HG03432 (cell line): ENCODE data around the gene SUGT1.

Experiments
- ATAC-seq: cut with Tn5 transposase; IDR thresholded peaks from one replicate; pipeline ENCODE4 v1.9.1; 2021; ENCODE audit warnings: mild to moderate bottlenecking, moderate library complexity; ENCODE audit not compliant: unreplicated experiment

SUGT1 gene

GRCh38 chr13:52736891-52737290, 84.3 kb downstream of the SUGT1 start:
- ATAC-seq = no peak

GRCh38 chr13:52737451-52737850, 84.8 kb downstream of the SUGT1 start:
- no peak for ATAC-seq

- no peak for ATAC-seq
Observed at GRCh38 chr13:52737965-52738364, 85.3 kb downstream of the SUGT1 start.

GRCh38 chr13:52738719-52739467, 86.3 kb downstream of the SUGT1 start:
- ATAC-seq = peak; percentile 75

- no peak for ATAC-seq
Observed at GRCh38 chr13:52739468-52740071, 86.9 kb downstream of the SUGT1 start, which contains the start of gene CNMD. TSS of gene CNMD (minus strand) at chr13:52739820. CDS start at chr13:52739701, 119 bp downstream.

GRCh38 chr13:52743569-52743968, 90.9 kb downstream of the SUGT1 start:
- ATAC-seq = no peak

GRCh38 chr13:52743988-52744387, 91.4 kb downstream of the SUGT1 start:
- ATAC-seq = no peak

- no peak for ATAC-seq
Observed at GRCh38 chr13:52744842-52745375, 92.3 kb downstream of the SUGT1 start.

- no peak for ATAC-seq
Observed at GRCh38 chr13:52746141-52746540, 93.5 kb downstream of the SUGT1 start.

GRCh38 chr13:52749419-52749818, 96.8 kb downstream of the SUGT1 start:
- no peak for ATAC-seq
